ENCODE measurements around the gene CELA3B. TPM values are rescaled to one million over a fixed set of nuclear protein-coding genes. Genes with fewer than 3 reads are reported as not detected.
A peak's percentile ranks its signal among the peaks of the same experiment; 100 is the strongest.

Gene CELA3B
- total and polyA plus RNA-seq, 2 of the 13 experiments (the other 11 are each of a cell fraction or from before 2014, with no cell fraction given): 0.34 TPM; not detected in 1

DNA sequence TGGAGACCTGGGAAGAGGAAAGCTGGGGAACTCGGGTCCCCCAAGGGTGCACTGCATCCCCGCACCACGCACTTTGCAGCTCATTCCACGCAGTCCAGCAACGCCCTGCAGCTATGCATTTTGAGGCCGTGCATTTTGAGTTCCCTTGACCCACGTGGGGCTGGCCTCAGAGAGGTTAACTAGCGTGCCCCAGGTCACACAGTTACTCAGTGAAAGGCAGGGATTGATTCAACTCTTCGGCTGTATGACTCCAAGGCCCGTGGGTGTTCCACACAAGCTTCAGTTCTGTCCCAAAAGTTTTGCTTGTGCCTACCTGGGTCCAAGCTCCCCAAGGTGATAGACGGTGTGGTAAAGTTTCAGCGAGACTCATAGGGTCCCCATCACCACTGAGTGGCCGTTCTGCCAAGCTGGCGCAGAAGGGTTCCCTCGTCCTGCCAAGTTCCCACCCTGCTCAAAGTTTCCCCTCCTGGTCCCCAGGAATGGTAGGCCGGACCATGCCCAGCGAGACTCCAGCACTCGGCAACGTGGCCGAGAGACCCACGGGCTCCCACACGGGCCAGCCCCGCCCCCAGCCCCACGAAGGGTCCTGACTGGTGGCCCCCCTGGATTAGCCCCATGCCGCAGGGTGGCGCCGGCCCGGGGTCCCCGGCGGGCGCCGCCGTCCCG, 40.3 kb upstream of the CELA3B start (continued):
- TF ChIP-seq UBTF (CRISPR knock-in tag; IDR thresholded peaks at IDR 0.05): 0 out of 2 replicates have a peak, but pooled peaks have one; percentile 11
- TF ChIP-seq GFI1 (CRISPR knock-in tag; IDR thresholded peaks at IDR 0.05; ENCODE audit: borderline replicate concordance): peak; percentile 93
- 0 out of 2 replicates have a peak, but pooled peaks have one; percentile 4 for TF ChIP-seq GABPB1 (CRISPR knock-in tag; IDR thresholded peaks at IDR 0.05)
- TF ChIP-seq ZFY (CRISPR knock-in tag; IDR thresholded peaks at IDR 0.05): peak; percentile 10; the same call in 1 of the 2 replicates
- peak; percentile 33; the same call in 1 of the 2 replicates for TF ChIP-seq NFKB2 (CRISPR knock-in tag; IDR thresholded peaks at IDR 0.05; ENCODE audit: borderline replicate concordance)
- TF ChIP-seq ZNF768 (CRISPR knock-in tag; IDR thresholded peaks at IDR 0.05): peak; percentile 98
- TF ChIP-seq ZFX (CRISPR knock-in tag; IDR thresholded peaks at IDR 0.05; ENCODE audit: low read depth): peak; percentile 49; the same call in 1 of the 2 replicates
- TF ChIP-seq ZBTB38 (CRISPR knock-in tag; IDR thresholded peaks at IDR 0.05): 0 out of 2 replicates have a peak, but pooled peaks have one; percentile 14
- TF ChIP-seq, protein P1, sequence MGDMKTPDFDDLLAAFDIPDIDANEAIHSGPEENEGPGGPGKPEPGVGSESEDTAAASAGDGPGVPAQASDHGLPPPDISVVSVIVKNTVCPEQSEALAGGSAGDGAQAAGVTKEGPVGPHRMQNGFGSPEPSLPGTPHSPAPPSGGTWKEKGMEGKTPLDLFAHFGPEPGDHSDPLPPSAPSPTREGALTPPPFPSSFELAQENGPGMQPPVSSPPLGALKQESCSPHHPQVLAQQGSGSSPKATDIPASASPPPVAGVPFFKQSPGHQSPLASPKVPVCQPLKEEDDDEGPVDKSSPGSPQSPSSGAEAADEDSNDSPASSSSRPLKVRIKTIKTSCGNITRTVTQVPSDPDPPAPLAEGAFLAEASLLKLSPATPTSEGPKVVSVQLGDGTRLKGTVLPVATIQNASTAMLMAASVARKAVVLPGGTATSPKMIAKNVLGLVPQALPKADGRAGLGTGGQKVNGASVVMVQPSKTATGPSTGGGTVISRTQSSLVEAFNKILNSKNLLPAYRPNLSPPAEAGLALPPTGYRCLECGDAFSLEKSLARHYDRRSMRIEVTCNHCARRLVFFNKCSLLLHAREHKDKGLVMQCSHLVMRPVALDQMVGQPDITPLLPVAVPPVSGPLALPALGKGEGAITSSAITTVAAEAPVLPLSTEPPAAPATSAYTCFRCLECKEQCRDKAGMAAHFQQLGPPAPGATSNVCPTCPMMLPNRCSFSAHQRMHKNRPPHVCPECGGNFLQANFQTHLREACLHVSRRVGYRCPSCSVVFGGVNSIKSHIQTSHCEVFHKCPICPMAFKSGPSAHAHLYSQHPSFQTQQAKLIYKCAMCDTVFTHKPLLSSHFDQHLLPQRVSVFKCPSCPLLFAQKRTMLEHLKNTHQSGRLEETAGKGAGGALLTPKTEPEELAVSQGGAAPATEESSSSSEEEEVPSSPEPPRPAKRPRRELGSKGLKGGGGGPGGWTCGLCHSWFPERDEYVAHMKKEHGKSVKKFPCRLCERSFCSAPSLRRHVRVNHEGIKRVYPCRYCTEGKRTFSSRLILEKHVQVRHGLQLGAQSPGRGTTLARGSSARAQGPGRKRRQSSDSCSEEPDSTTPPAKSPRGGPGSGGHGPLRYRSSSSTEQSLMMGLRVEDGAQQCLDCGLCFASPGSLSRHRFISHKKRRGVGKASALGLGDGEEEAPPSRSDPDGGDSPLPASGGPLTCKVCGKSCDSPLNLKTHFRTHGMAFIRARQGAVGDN (CRISPR knock-in tag; IDR thresholded peaks at IDR 0.05): peak; percentile 47
- peak; percentile 11 for TF ChIP-seq RBM39 (IDR thresholded peaks at IDR 0.05; ENCODE audit: low read depth, low read length, poor library complexity, severe bottlenecking)
- 0 out of 2 replicates have a peak, but pooled peaks have one; percentile 29 for TF ChIP-seq ZNF891 (CRISPR knock-in tag; IDR thresholded peaks at IDR 0.05)
- peak; percentile 60 for TF ChIP-seq HDAC1 (CRISPR knock-in tag; IDR thresholded peaks at IDR 0.05)
- no peak for TF ChIP-seq MATR3 (CRISPR knock-in tag; IDR thresholded peaks at IDR 0.05)
- TF ChIP-seq, protein P2, sequence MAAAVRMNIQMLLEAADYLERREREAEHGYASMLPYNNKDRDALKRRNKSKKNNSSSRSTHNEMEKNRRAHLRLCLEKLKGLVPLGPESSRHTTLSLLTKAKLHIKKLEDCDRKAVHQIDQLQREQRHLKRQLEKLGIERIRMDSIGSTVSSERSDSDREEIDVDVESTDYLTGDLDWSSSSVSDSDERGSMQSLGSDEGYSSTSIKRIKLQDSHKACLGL (CRISPR knock-in tag; IDR thresholded peaks at IDR 0.05): peak; percentile 66
- peak; percentile 48; the same call in 1 of the 2 replicates for TF ChIP-seq ZNF598 (CRISPR knock-in tag; IDR thresholded peaks at IDR 0.05; ENCODE audit: borderline replicate concordance)
- no peak for TF ChIP-seq KDM4B (CRISPR knock-in tag; IDR thresholded peaks at IDR 0.05)
- no peak for TF ChIP-seq ZNF234 (CRISPR knock-in tag; conservative IDR thresholded peaks at IDR 0.05)
- TF ChIP-seq NCOA2 (CRISPR knock-in tag; IDR thresholded peaks at IDR 0.05): 0 out of 2 replicates have a peak, but pooled peaks have one; percentile 13
- no peak for TF ChIP-seq ZMAT3 (CRISPR knock-in tag; conservative IDR thresholded peaks at IDR 0.05)
- 0 out of 2 replicates have a peak, but pooled peaks have one; percentile 52 for TF ChIP-seq ZNF83 (CRISPR knock-in tag; IDR thresholded peaks at IDR 0.05; ENCODE audit: borderline replicate concordance)
- peak; percentile 85 for TF ChIP-seq ZMYM3 (CRISPR knock-in tag; IDR thresholded peaks at IDR 0.05)

All from HepG2 (cell line).